KMS-11 (cell line): Measurements from ENCODE around the gene BORCS8.

Experiments
- H2AFZ ChIP-seq: fragments of 200-600 bp; sonication (generic); 2 replicates; pipeline ENCODE4 v1.6.1; 2016; ENCODE audit warnings: antibody characterized with exemption, mixed run types, low read depth
- H3K27ac ChIP-seq: fragments of 200-600 bp; sonication (generic); 2 replicates; pipeline ENCODE4 v1.6.1; 2016; ENCODE audit warnings: mild to moderate bottlenecking, mixed run types
- H3K27me3 ChIP-seq: fragments of 200-600 bp; sonication (generic); 2 replicates; pipeline ENCODE4 v1.6.1; 2017; ENCODE audit warnings: mild to moderate bottlenecking, low read depth, mixed run types, moderate library complexity; ENCODE audit not compliant: insufficient read depth
- H3K36me3 ChIP-seq: fragments of 200-600 bp; sonication (generic); 2 replicates; pipeline ENCODE4 v1.6.1; 2017; ENCODE audit warnings: mild to moderate bottlenecking, mixed run types; ENCODE audit not compliant: insufficient read depth
- H3K4me1 ChIP-seq: fragments of 200-600 bp; sonication (generic); 2 replicates; pipeline ENCODE4 v1.6.1; 2016; ENCODE audit warnings: mild to moderate bottlenecking, low read depth, mixed run types; ENCODE audit not compliant: poor library complexity, severe bottlenecking
- H3K4me2 ChIP-seq: fragments of 200-600 bp; sonication (generic); 2 replicates; pipeline ENCODE4 v1.7.0; 2016; ENCODE audit warnings: mild to moderate bottlenecking, mixed run types
- H3K4me3 ChIP-seq: fragments of 200-600 bp; sonication (generic); IDR thresholded peaks from 2 replicates; pipeline ENCODE4 v1.6.1; 2017; ENCODE audit warnings: low read depth, low read length, mixed read lengths; ENCODE audit not compliant: insufficient read depth
- H3K79me2 ChIP-seq: fragments of 200-600 bp; sonication (generic); 2 replicates; pipeline ENCODE4 v1.6.1; 2016; ENCODE audit warnings: low read depth, mixed run types; ENCODE audit not compliant: insufficient read depth
- H3K9ac ChIP-seq: fragments of 200-600 bp; sonication (generic); 2 replicates; pipeline ENCODE4 v1.6.1; 2016; ENCODE audit warnings: mild to moderate bottlenecking, mixed run types
- H4K20me1 ChIP-seq: fragments of 200-600 bp; sonication (generic); 2 replicates; pipeline ENCODE4 v1.6.1; 2016; ENCODE audit warnings: mild to moderate bottlenecking, mixed run types; ENCODE audit not compliant: insufficient read depth
- TF ChIP-seq, protein P1 (sequence below): fragments of 200-600 bp; sonication (generic); conservative IDR thresholded peaks from 2 replicates; pipeline ENCODE4 v1.6.1; 2017; ENCODE audit warnings: low read depth, mild to moderate bottlenecking, antibody characterized with exemption, low read length, moderate library complexity, mixed read lengths

Gene BORCS8

GRCh38 chr19:19203012-19203856 is 11.3 kb upstream of the BORCS8 start, which contains the start of gene NR2C2AP:
Gene NR2C2AP, minus strand, starts transcription at chr19:19203414. Its CDS starts 354 bp downstream, at chr19:19203060.
- H2AFZ ChIP-seq, result peak within 1 kb of the TSS; percentile 58; the same call in 1 of the 2 replicates
- H4K20me1 ChIP-seq, result no peaks in the 10 kb centered on the region
- H3K9ac ChIP-seq, result peak within 1 kb of the TSS; percentile 78
- H3K4me3 ChIP-seq, result no peak within 1 kb of the TSS
- H3K27ac ChIP-seq, result peak within 1 kb of the TSS; percentile 60
- H3K4me2 ChIP-seq, result peak within 1 kb of the TSS; percentile 96
- peaks cover 13% of the 10 kb centered on the region; the same call in 1 of the 2 replicates for H3K79me2 ChIP-seq
- H3K36me3 ChIP-seq, result no peaks in the 10 kb centered on the region
- H3K27me3 ChIP-seq, result no peaks in the 10 kb centered on the region
- TF ChIP-seq, protein P1, sequence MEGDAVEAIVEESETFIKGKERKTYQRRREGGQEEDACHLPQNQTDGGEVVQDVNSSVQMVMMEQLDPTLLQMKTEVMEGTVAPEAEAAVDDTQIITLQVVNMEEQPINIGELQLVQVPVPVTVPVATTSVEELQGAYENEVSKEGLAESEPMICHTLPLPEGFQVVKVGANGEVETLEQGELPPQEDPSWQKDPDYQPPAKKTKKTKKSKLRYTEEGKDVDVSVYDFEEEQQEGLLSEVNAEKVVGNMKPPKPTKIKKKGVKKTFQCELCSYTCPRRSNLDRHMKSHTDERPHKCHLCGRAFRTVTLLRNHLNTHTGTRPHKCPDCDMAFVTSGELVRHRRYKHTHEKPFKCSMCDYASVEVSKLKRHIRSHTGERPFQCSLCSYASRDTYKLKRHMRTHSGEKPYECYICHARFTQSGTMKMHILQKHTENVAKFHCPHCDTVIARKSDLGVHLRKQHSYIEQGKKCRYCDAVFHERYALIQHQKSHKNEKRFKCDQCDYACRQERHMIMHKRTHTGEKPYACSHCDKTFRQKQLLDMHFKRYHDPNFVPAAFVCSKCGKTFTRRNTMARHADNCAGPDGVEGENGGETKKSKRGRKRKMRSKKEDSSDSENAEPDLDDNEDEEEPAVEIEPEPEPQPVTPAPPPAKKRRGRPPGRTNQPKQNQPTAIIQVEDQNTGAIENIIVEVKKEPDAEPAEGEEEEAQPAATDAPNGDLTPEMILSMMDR, result no peak
- no peaks in the 10 kb centered on the region for H3K4me1 ChIP-seq

GRCh38 chr19:19202707-19203011 is 10.7 kb upstream of the BORCS8 start:
- peak overlapping the region; percentile 58; the same call in 1 of the 2 replicates for H2AFZ ChIP-seq

GRCh38 chr19:19201697-19202630 is 10.0 kb upstream of the BORCS8 start:
- peaks cover 13% of the 10 kb centered on the region; the same call in 1 of the 2 replicates for H3K79me2 ChIP-seq
- H3K27ac ChIP-seq, result peak overlapping the region; percentile 60; the same call in 1 of the 2 replicates
- no peaks in the 10 kb centered on the region for H3K27me3 ChIP-seq
- TF ChIP-seq, protein P1, result no peak
- no peaks in the 10 kb centered on the region for H4K20me1 ChIP-seq
- H3K9ac ChIP-seq, result peak overlapping the region; percentile 78; the same call in 1 of the 2 replicates
- H3K36me3 ChIP-seq, result no peaks in the 10 kb centered on the region
- no peak overlapping the region for H3K4me3 ChIP-seq
- no peaks in the 10 kb centered on the region for H3K4me1 ChIP-seq
- peak overlapping the region; percentile 96 for H3K4me2 ChIP-seq
- H2AFZ ChIP-seq, result no peak overlapping the region; the same call in 1 of the 2 replicates

More at GRCh38 chr19:19202707-19203011, 10.7 kb upstream of the BORCS8 start:
- Histone ChIP-seq H3K36me3 (no peaks in the 10 kb centered on the region), H3K9ac (peak overlapping the region; percentile 78), H3K4me3 (no peak overlapping the region), H3K27ac (peak overlapping the region; percentile 60), H3K4me1 (no peaks in the 10 kb centered on the region), H3K4me2 (peak overlapping the region; percentile 96), H4K20me1 (no peaks in the 10 kb centered on the region), H3K79me2 (peaks cover 13% of the 10 kb centered on the region; the same call in 1 of the 2 replicates), H3K27me3 (no peaks in the 10 kb centered on the region)
- TF ChIP-seq, protein P1, result no peak

DNA sequence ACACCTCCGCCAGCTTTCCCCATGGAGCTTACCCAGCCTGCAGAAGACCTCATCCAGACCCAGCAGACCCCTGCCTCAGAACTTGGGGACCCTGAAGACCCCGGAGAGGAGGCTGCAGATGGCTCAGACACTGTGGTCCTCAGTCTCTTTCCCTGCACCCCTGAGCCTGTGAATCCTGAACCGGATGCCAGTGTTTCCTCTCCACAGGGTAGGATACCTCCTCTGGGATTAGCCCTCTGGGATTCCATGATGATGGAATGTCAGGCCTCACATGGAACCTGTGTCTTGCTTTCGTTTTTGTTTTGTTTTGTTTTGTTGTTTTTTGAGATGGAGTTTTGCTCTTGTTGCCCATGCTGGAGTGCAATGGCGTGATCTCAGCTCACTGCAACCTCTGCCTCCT is 2.0 kb upstream of the BORCS8 start:
- Histone ChIP-seq H3K36me3 (no peaks in the 10 kb centered on the region), H3K27me3 (no peaks in the 10 kb centered on the region), H3K4me3 (no peak overlapping the region), H4K20me1 (no peaks in the 10 kb centered on the region), H2AFZ (no peak overlapping the region), H3K4me1 (peaks cover 21% of the 10 kb centered on the region), H3K4me2 (peak overlapping the region; percentile 42; the same call in 1 of the 2 replicates), H3K27ac (no peak overlapping the region), H3K79me2 (peaks cover 33% of the 10 kb centered on the region), H3K9ac (no peak overlapping the region)
- TF ChIP-seq, protein P1, result no peak
